Measurements from ENCODE around the gene HOXA13.

Gene HOXA13

GRCh38 chr7:27199849-27200760 lies at the start of gene HOXA13:
HOXA13 (minus strand) TSS chr7:27200091; CDS start chr7:27200077, 14 bp downstream.
- peak; percentile 92 for DNase-seq (ENCODE audit: low spot score)

GRCh38 chr7:27248911-27249723 lies 49.2 kb upstream of the HOXA13 start:
- no peak for DNase-seq (ENCODE audit: low spot score)

- DNase-seq (ENCODE audit: low spot score): no peak
Observed at GRCh38 chr7:27248427-27248806, 48.5 kb upstream of the HOXA13 start.

GRCh38 chr7:27247452-27248426 lies 47.8 kb upstream of the HOXA13 start:
- DNase-seq (ENCODE audit: low spot score): no peak

- DNase-seq (ENCODE audit: low spot score): no peak
Observed at GRCh38 chr7:27247000-27247399, 47.1 kb upstream of the HOXA13 start.

GRCh38 chr7:27245798-27246691 lies 46.2 kb upstream of the HOXA13 start:
- no peak for DNase-seq (ENCODE audit: low spot score)

- no peak for DNase-seq (ENCODE audit: low spot score)
Observed at GRCh38 chr7:27245124-27245797, 45.4 kb upstream of the HOXA13 start.

- DNase-seq (ENCODE audit: low spot score): no peak
Observed at GRCh38 chr7:27244488-27245123, 44.7 kb upstream of the HOXA13 start.

- no peak for DNase-seq (ENCODE audit: low spot score)
Observed at GRCh38 chr7:27243340-27244163, 43.7 kb upstream of the HOXA13 start.

GRCh38 chr7:27242555-27243339 lies 42.9 kb upstream of the HOXA13 start, which contains the start of gene EVX1:
EVX1 (plus strand) TSS chr7:27242802; CDS start chr7:27243031, 229 bp downstream.
- DNase-seq (ENCODE audit: low spot score): no peak

GRCh38 chr7:27242154-27242553 lies 42.3 kb upstream of the HOXA13 start:
- DNase-seq (ENCODE audit: low spot score): no peak

- no peak for DNase-seq (ENCODE audit: low spot score)
Observed at GRCh38 chr7:27241189-27242056, 41.5 kb upstream of the HOXA13 start.

GRCh38 chr7:27240015-27240731 lies 40.3 kb upstream of the HOXA13 start:
- DNase-seq (ENCODE audit: low spot score): no peak

GRCh38 chr7:27239387-27240014 lies 39.6 kb upstream of the HOXA13 start:
- DNase-seq (ENCODE audit: low spot score): peak; percentile 70

- DNase-seq (ENCODE audit: low spot score): no peak
Observed at GRCh38 chr7:27238979-27239386, 39.1 kb upstream of the HOXA13 start.
